ENCODE data around the gene TRIM65. TPM values are rescaled to one million over a fixed set of nuclear protein-coding genes. Genes with fewer than 3 reads are reported as not detected.

The TRIM65 gene
- total RNA-seq, 2 donors from 2014 or later: 12.5 to 21.0 TPM

DNA sequence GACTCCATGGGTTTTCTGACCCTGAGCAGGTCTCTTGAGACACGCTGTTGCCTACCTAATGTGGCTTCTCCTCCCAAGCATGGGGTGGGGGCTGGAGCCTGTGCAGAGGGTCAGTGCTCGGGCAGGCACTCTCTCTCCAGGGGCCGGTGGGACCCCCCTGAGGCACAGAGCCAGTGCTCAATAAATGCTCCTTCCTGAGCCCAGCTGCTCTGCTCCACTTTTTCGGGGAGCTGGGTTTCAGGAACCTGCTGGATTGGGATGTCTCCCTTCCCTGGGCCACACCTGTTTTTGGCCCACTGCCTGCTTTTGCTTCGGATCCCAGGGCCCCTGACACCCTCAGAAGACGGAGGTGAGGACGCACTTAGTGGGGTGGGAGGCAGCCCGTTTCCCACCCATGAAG, 1.3 kb upstream of the TRIM65 start:
- Histone ChIP-seq H3K9me3 (no peaks in the 10 kb centered on the region), H3K4me3 (no peak overlapping the region), H3K27me3 (no peaks in the 10 kb centered on the region), H3K27ac (no peak overlapping the region), H3K4me1 (peaks cover 31% of the 10 kb centered on the region), H3K36me3 (replicated peaks in 1 of 2; ENCODE audit: insufficient read depth in 1 of 2, low read depth in 2 of 2) (peaks cover 8 to 18% of the 10 kb centered on the region in 2 donors)
- no peak for TF ChIP-seq POLR2A (IDR thresholded peaks at IDR 0.05)
- 83 to 91% methylated on average over 7 to 8 of the region's 8 CpGs for WGBS, 2 donors
- ATAC-seq (no peak), DNase-seq (no peak)
- intact Hi-C loops (cut with DNase I): no loop called here

DNA sequence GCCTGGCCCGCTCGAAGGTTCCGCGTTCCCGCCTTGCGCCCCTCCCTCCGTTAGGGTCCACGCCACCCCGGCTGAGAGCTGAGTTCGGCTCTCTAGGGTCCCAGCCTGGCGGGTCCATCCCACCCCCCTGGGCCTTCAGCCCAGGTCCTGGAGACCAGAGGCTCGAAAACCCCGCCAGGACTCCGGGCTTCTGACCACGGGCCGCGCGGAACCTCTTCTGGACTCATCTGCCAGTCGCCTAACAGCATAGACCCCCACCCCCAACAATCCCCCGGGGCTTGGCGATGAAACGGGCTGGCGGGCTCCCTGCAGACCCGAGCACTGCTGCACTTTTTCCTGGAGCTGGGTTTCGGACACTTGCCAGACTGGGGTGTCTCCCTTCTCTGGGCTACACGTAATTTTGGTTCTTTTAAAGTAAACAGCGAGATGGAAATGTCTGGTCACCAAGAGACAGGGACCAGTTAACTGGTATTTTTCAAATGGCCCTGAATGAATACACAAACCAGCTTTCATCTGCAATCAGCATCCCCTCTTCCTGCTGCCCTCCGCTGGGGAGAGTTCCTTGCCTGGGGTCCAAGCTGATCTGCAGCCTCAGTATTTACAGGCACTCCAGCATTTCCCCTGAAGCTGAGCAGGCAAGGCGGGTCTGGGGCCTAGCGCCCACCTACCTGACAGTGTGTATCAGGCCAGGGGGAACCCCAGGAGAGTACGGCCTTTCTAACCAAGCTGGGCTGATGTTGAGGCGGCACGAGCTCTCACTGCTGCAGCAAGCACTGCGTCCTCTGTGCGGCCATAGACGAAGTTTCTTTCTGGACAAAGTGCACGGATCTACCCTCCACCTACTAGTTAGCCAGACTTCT, 639 bp upstream of the TRIM65 start:
- TF ChIP-seq, protein P1, sequence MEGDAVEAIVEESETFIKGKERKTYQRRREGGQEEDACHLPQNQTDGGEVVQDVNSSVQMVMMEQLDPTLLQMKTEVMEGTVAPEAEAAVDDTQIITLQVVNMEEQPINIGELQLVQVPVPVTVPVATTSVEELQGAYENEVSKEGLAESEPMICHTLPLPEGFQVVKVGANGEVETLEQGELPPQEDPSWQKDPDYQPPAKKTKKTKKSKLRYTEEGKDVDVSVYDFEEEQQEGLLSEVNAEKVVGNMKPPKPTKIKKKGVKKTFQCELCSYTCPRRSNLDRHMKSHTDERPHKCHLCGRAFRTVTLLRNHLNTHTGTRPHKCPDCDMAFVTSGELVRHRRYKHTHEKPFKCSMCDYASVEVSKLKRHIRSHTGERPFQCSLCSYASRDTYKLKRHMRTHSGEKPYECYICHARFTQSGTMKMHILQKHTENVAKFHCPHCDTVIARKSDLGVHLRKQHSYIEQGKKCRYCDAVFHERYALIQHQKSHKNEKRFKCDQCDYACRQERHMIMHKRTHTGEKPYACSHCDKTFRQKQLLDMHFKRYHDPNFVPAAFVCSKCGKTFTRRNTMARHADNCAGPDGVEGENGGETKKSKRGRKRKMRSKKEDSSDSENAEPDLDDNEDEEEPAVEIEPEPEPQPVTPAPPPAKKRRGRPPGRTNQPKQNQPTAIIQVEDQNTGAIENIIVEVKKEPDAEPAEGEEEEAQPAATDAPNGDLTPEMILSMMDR (IDR thresholded peaks at IDR 0.05): no peak
- no peak for TF ChIP-seq POLR2A (IDR thresholded peaks at IDR 0.05)
- Histone ChIP-seq H3K4me3 (peak overlapping the region in 1 of 2 donors; percentile 43), H3K27me3 (no peaks in the 10 kb centered on the region), H3K27ac (peak overlapping the region; percentile 80 to 97 (median 96)), H3K36me3 (replicated peaks in 1 of 2; ENCODE audit: insufficient read depth in 1 of 2, low read depth in 2 of 2) (peaks cover 8 to 18% of the 10 kb centered on the region in 2 donors), H3K4me1 (peaks cover 29% of the 10 kb centered on the region), H3K9me3 (no peaks in the 10 kb centered on the region)
- no peak for DNase-seq
- no peak for ATAC-seq
- intact Hi-C loops (cut with DNase I): no loop called here
- 54 to 68% methylated on average over 29 to 37 of the region's 37 CpGs for WGBS, 2 donors

- Histone ChIP-seq H3K36me3 (replicated peaks in 1 of 2; ENCODE audit: insufficient read depth in 1 of 2, low read depth in 2 of 2) (peaks cover 8 to 9% of the 10 kb centered on the region in 2 donors), H3K4me1 (peaks cover 29% of the 10 kb centered on the region), H3K27ac (peak overlapping the region; percentile 80 to 97 (median 96)), H3K9me3 (no peaks in the 10 kb centered on the region), H3K4me3 (peak overlapping the region; percentile 43 to 54), H3K27me3 (no peaks in the 10 kb centered on the region)
- DNase-seq: no peak
- no peak for ATAC-seq
- intact Hi-C loops (cut with DNase I): no loop called here
- WGBS, 2 donors: 39 to 52% methylated on average over 26 to 28 of the region's 28 CpGs
- TF ChIP-seq, protein P1 (IDR thresholded peaks at IDR 0.05): peak in 3 of 7 experiments; percentile 10 to 25 (median 13)
- TF ChIP-seq POLR2A (IDR thresholded peaks at IDR 0.05): no peak
Observed at GRCh38 chr17:75895370-75896155, 1.2 kb downstream of the TRIM65 start.

GRCh38 chr17:75894049-75894733, 2.6 kb downstream of the TRIM65 start:
- Histone ChIP-seq H3K36me3 (replicated peaks in 1 of 2; ENCODE audit: insufficient read depth in 1 of 2, low read depth in 2 of 2) (peaks cover 0 to 8% of the 10 kb centered on the region in 2 donors), H3K27ac (peak overlapping the region in 1 of 4 donors; percentile 97), H3K4me3 (no peak overlapping the region), H3K27me3 (no peaks in the 10 kb centered on the region), H3K4me1 (peaks cover 29% of the 10 kb centered on the region), H3K9me3 (no peaks in the 10 kb centered on the region)
- intact Hi-C loops (cut with DNase I): no loop called here
- TF ChIP-seq, protein P1 (IDR thresholded peaks at IDR 0.05): no peak
- no peak for TF ChIP-seq POLR2A (IDR thresholded peaks at IDR 0.05)
- DNase-seq (no peak), ATAC-seq (no peak)
- WGBS, 2 donors: 69 to 82% methylated on average over 22 of the region's 22 CpGs
